ENCODE data around the gene HNRNPA1.

- TF ChIP-seq TSHZ2 (CRISPR knock-in tag; IDR thresholded peaks at IDR 0.05) = no peak
- peak; percentile 38; the same call in 1 of the 2 replicates for TF ChIP-seq PATZ1 (CRISPR knock-in tag; IDR thresholded peaks at IDR 0.05; ENCODE audit: borderline replicate concordance)
- TF ChIP-seq ARNTL (CRISPR knock-in tag; IDR thresholded peaks at IDR 0.05; ENCODE audit: borderline replicate concordance, low read depth) = no peak
- no peak for TF ChIP-seq ZC3H10 (CRISPR knock-in tag; IDR thresholded peaks at IDR 0.05)
- no peak for TF ChIP-seq CSRNP3 (CRISPR knock-in tag; IDR thresholded peaks at IDR 0.05)
- TF ChIP-seq POU6F1 (CRISPR knock-in tag; IDR thresholded peaks at IDR 0.05; ENCODE audit: borderline replicate concordance, low read depth) = no peak
These were observed 21.1 kb upstream of the HNRNPA1 start for GRCh38 chr12:54259194-54260011.

All from SK-N-SH treated with all-trans-retinoic acid at 6 μM for 48 hours (cell line).